HEK293 (cell line): ENCODE results near the gene DAAM1.

ENCODE experiments used
- CTCF ChIA-PET: fragments of 350-600 bp; formaldehyde crosslinking; extraction: SDS; loops from one replicate; lab custom pipeline; 2021; ENCODE audit warnings: antibody characterized with exemption; lab: Yijun Ruan, JAX
- POLR2A ChIA-PET: fragments of 300-600 bp; formaldehyde crosslinking; extraction: SDS; loops from one replicate; lab custom pipeline; 2020; ENCODE audit warnings: antibody characterized with exemption, inconsistent platforms; lab: Yijun Ruan, JAX
- H3K27ac ChIP-seq: fragments of 200-500 bp; sonication (Bioruptor generic); 2 replicates; pipeline ENCODE4 v1.5.1; 2014; ENCODE audit warnings: low read depth, low read length, control low read depth, inconsistent platforms; ENCODE audit errors: extremely low read depth
- H3K36me3 ChIP-seq, 2 experiments: fragments of 200-500 bp in 1 of 2; sonication (Bioruptor generic) in 1 of 2; 1 replicate in 1 of 2; 2 replicates in 1 of 2; pipeline ENCODE4 v1.5.1; 2014 to 2017; ENCODE audit warnings: inconsistent platforms in 2 of 2, low read length in 2 of 2; ENCODE audit not compliant: control insufficient read depth in 2 of 2, insufficient read depth in 1 of 2
- H3K4me1 ChIP-seq: fragments of 200-500 bp; sonication (Bioruptor generic); 2 replicates; pipeline ENCODE4 v1.5.1; 2014; ENCODE audit warnings: mild to moderate bottlenecking, low read length, inconsistent platforms; ENCODE audit not compliant: control insufficient read depth, insufficient read depth
- H3K4me3 ChIP-seq: 2 replicates; pipeline ENCODE4 v1.5.1; 2011; ENCODE audit warnings: low read depth, mild to moderate bottlenecking, control low read depth, low read length, moderate library complexity
- H3K9me3 ChIP-seq: fragments of 200-500 bp; sonication (Bioruptor generic); 2 replicates; pipeline ENCODE4 v1.5.1; 2014; ENCODE audit warnings: low read depth, low read length, inconsistent platforms; ENCODE audit not compliant: control insufficient read depth, insufficient read depth
- GLI4 ChIP-seq: fragments of 450-650 bp; formaldehyde crosslinking; IDR thresholded peaks from 2 replicates; pipeline ENCODE4 v1.5.1; 2016; ENCODE audit warnings: missing biosample characterization, missing genetic modification characterization
- KLF9 ChIP-seq: fragments of 450-650 bp; formaldehyde crosslinking; IDR thresholded peaks from 2 replicates; pipeline ENCODE4 v1.5.1; 2016; ENCODE audit warnings: missing biosample characterization, missing genetic modification characterization, low read depth
- MYNN ChIP-seq: fragments of 450-650 bp; formaldehyde crosslinking; IDR thresholded peaks from 2 replicates; pipeline ENCODE4 v1.5.1; 2016; ENCODE audit warnings: missing biosample characterization, missing genetic modification characterization, borderline replicate concordance
- OSR2 ChIP-seq: fragments of 450-650 bp; formaldehyde crosslinking; IDR thresholded peaks from 2 replicates; pipeline ENCODE4 v1.5.1; 2016; ENCODE audit warnings: missing biosample characterization, missing genetic modification characterization
- PBX3 ChIP-seq: sonication (generic); formaldehyde crosslinking; IDR thresholded peaks from 2 replicates; pipeline ENCODE4 v1.8.1; 2022; ENCODE audit warnings: mild to moderate bottlenecking, moderate library complexity, missing genetic modification reagents
- ZBTB48 ChIP-seq: fragments of 450-650 bp; formaldehyde crosslinking; IDR thresholded peaks from 2 replicates; pipeline ENCODE4 v1.5.1; 2016; ENCODE audit warnings: missing biosample characterization, missing genetic modification characterization
- ZFP37 ChIP-seq: fragments of 450-650 bp; formaldehyde crosslinking; IDR thresholded peaks from 2 replicates; pipeline ENCODE4 v1.5.1; 2016; ENCODE audit warnings: missing biosample characterization, missing genetic modification characterization
- ZNF10 ChIP-seq: fragments of 450-650 bp; formaldehyde crosslinking; IDR thresholded peaks from 2 replicates; pipeline ENCODE4 v1.5.1; 2017; ENCODE audit warnings: missing biosample characterization, missing genetic modification characterization
- ZNF175 ChIP-seq: fragments of 450-650 bp; formaldehyde crosslinking; IDR thresholded peaks from 2 replicates; pipeline ENCODE4 v1.5.1; 2016; ENCODE audit warnings: missing biosample characterization, missing genetic modification characterization
- ZNF202 ChIP-seq: fragments of 450-650 bp; formaldehyde crosslinking; IDR thresholded peaks from 2 replicates; pipeline ENCODE4 v1.5.1; 2016; ENCODE audit warnings: missing biosample characterization, missing genetic modification characterization, borderline replicate concordance
- ZNF354C ChIP-seq: fragments of 450-650 bp; formaldehyde crosslinking; IDR thresholded peaks from 2 replicates; pipeline ENCODE4 v1.5.1; 2016; ENCODE audit warnings: missing biosample characterization, missing genetic modification characterization, low read depth, borderline replicate concordance
- ZNF449 ChIP-seq: fragments of 450-650 bp; formaldehyde crosslinking; IDR thresholded peaks from 2 replicates; pipeline ENCODE4 v1.5.1; 2017; ENCODE audit warnings: missing biosample characterization, mild to moderate bottlenecking, missing genetic modification characterization, moderate library complexity
- ZNF518A ChIP-seq: fragments of 450-650 bp; formaldehyde crosslinking; conservative IDR thresholded peaks from 2 replicates; pipeline ENCODE4 v1.5.1; 2016; ENCODE audit warnings: low read depth, missing biosample characterization, missing genetic modification characterization
- ZNF530 ChIP-seq: fragments of 450-650 bp; formaldehyde crosslinking; IDR thresholded peaks from 2 replicates; pipeline ENCODE4 v1.5.1; 2016; ENCODE audit warnings: low read depth, missing biosample characterization, missing genetic modification characterization
- ZNF560 ChIP-seq: fragments of 450-650 bp; formaldehyde crosslinking; IDR thresholded peaks from 2 replicates; pipeline ENCODE4 v1.5.1; 2017; ENCODE audit warnings: missing biosample characterization, missing genetic modification characterization, borderline replicate concordance
- ZNF621 ChIP-seq: fragments of 450-650 bp; formaldehyde crosslinking; IDR thresholded peaks from 2 replicates; pipeline ENCODE4 v1.5.1; 2017; ENCODE audit warnings: missing biosample characterization, missing genetic modification characterization
- ZNF654 ChIP-seq: fragments of 450-650 bp; formaldehyde crosslinking; IDR thresholded peaks from 2 replicates; pipeline ENCODE4 v1.5.1; 2016; ENCODE audit warnings: low read depth, missing biosample characterization, missing genetic modification characterization
- ZNF658 ChIP-seq: fragments of 450-650 bp; formaldehyde crosslinking; IDR thresholded peaks from 2 replicates; pipeline ENCODE4; 2016; ENCODE audit warnings: missing biosample characterization, missing genetic modification characterization

DAAM1 gene

GRCh38 chr14:59139324-59139723, 49.1 kb upstream of the DAAM1 start:
- H3K4me3 ChIP-seq, result no peak overlapping the region

More at GRCh38 chr14:59139324-59139723, 49.1 kb upstream of the DAAM1 start:
- H3K27ac ChIP-seq, result no peak overlapping the region
- ChIA-PET POLR2A (no interaction called here), CTCF (no interaction called here)
- no peaks in the 10 kb centered on the region for H3K4me1 ChIP-seq
- no peaks in the 10 kb centered on the region for H3K9me3 ChIP-seq
- TF ChIP-seq ZNF354C (tag by site-specific recombination) (no peak), ZNF658 (no peak), ZNF202 (tag by site-specific recombination) (no peak), GLI4 (tag by site-specific recombination) (no peak), ZNF530 (tag by site-specific recombination) (no peak), ZNF621 (tag by site-specific recombination) (no peak), ZNF449 (no peak), MYNN (tag by site-specific recombination) (no peak), ZNF175 (tag by site-specific recombination) (no peak), ZNF518A (tag by site-specific recombination) (no peak), ZNF560 (tag by site-specific recombination) (no peak), ZNF654 (tag by site-specific recombination) (no peak), ZBTB48 (no peak), PBX3 (CRISPR knock-in tag) (no peak), ZNF10 (tag by site-specific recombination) (no peak), ZFP37 (tag by site-specific recombination) (no peak), KLF9 (tag by site-specific recombination) (no peak), OSR2 (tag by site-specific recombination) (no peak)
- no peaks in the 10 kb centered on the region for H3K36me3 ChIP-seq
